ENCODE results near the gene MEDAG.

GRCh38 chr13:30957258-30957943 lies 51.3 kb downstream of the MEDAG start:
- TF ChIP-seq EZH2 (IDR thresholded peaks at IDR 0.05; ENCODE audit: low read depth): no peak
- no peak for TF ChIP-seq CTCF (conservative IDR thresholded peaks at IDR 0.05)

Data from PC-9 (cell line).